Liver (tissue), 9 donors: Measurements from ENCODE around the gene ZNF146. TPM values are rescaled to one million over a fixed set of nuclear protein-coding genes. Genes with fewer than 3 reads are reported as not detected.
A peak's percentile ranks its signal among the peaks of the same experiment; 100 is the strongest.

Experiments used
- DNase-seq: peaks from one replicate; pipeline ENCODE4 v3.0.0-alpha.2; 2017; ENCODE audit warnings: low spot score
- H3K27ac ChIP-seq, 2 donors: one replicate each; pipeline ENCODE4 v1.7.0; 2013; ENCODE audit warnings: inconsistent platforms in 2 of 2, low read length in 2 of 2, control low read depth in 1 of 2, low read depth in 1 of 2, mild to moderate bottlenecking in 1 of 2
- H3K27me3 ChIP-seq, 4 donors: one replicate each; pipeline versions ENCODE4 v1.6.1 to v1.7.0; 2013; ENCODE audit warnings: low read length in 3 of 4, inconsistent platforms in 1 of 4, mild to moderate bottlenecking in 1 of 4, moderate library complexity in 1 of 4; ENCODE audit not compliant: control insufficient read depth in 4 of 4, insufficient read depth in 4 of 4
- H3K36me3 ChIP-seq, 4 donors: one replicate each; pipeline versions ENCODE4 v1.6.1 to v1.7.0; 2013; ENCODE audit warnings: low read length in 3 of 4, mild to moderate bottlenecking in 3 of 4, low read depth in 1 of 4, moderate library complexity in 1 of 4; ENCODE audit not compliant: control insufficient read depth in 4 of 4, insufficient read depth in 3 of 4
- H3K4me1 ChIP-seq, 4 donors: one replicate each; pipeline versions ENCODE4 v1.6.1 to v1.7.0; 2013; ENCODE audit warnings: low read length in 3 of 4, mild to moderate bottlenecking in 3 of 4, moderate library complexity in 1 of 4; ENCODE audit not compliant: control insufficient read depth in 4 of 4, insufficient read depth in 4 of 4
- H3K4me3 ChIP-seq, 3 donors: one replicate each; pipeline versions ENCODE4 v1.6.1 to v1.7.0; 2013; ENCODE audit warnings: low read length in 3 of 3, control low read depth in 1 of 3, low read depth in 1 of 3, mild to moderate bottlenecking in 1 of 3
- H3K9ac ChIP-seq, 2 donors: one replicate each; pipeline ENCODE4 v1.7.0; 2013; ENCODE audit warnings: low read length in 2 of 2, mild to moderate bottlenecking in 2 of 2, moderate library complexity in 2 of 2, control low read depth in 1 of 2, low read depth in 1 of 2
- H3K9me3 ChIP-seq, 4 donors: one replicate each; pipeline versions ENCODE4 v1.6.1 to v1.7.0; 2013; ENCODE audit warnings: low read length in 3 of 4; ENCODE audit not compliant: control insufficient read depth in 4 of 4
- EGR1 ChIP-seq, 2 donors: IDR thresholded peaks; 2 replicates each; pipeline ENCODE4 v1.6.1; 2016 to 2018; ENCODE audit warnings: antibody characterized with exemption in 2 of 2, low read depth in 2 of 2
- FOXA1 ChIP-seq: IDR thresholded peaks from 2 replicates; pipeline ENCODE4 v1.6.1; 2016; ENCODE audit warnings: antibody characterized with exemption
- GABPA ChIP-seq, 2 donors: IDR thresholded peaks in 1 of 2; conservative IDR thresholded peaks in 1 of 2; 2 replicates each; pipeline ENCODE4 v1.6.1; 2016; ENCODE audit warnings: antibody characterized with exemption in 2 of 2, mild to moderate bottlenecking in 1 of 2, moderate library complexity in 1 of 2
- HNF4A ChIP-seq, 2 donors: conservative IDR thresholded peaks; 2 replicates each; pipeline ENCODE4 v1.6.1; 2016; ENCODE audit warnings: antibody characterized with exemption in 2 of 2, mild to moderate bottlenecking in 2 of 2
- HNF4G ChIP-seq: IDR thresholded peaks from 2 replicates; pipeline ENCODE4 v1.6.1; 2016; ENCODE audit warnings: antibody characterized with exemption
- JUND ChIP-seq, 2 donors: IDR thresholded peaks; 2 replicates each; pipeline ENCODE4 v1.6.1; 2016; ENCODE audit warnings: antibody characterized with exemption in 2 of 2
- NR2F2 ChIP-seq: IDR thresholded peaks from 2 replicates; pipeline ENCODE4 v1.6.1; 2016; ENCODE audit warnings: antibody characterized with exemption
- RXRA ChIP-seq, 2 donors: IDR thresholded peaks; 2 replicates each; pipeline ENCODE4 v1.6.1; 2017 to 2018; ENCODE audit warnings: antibody characterized with exemption in 2 of 2, mild to moderate bottlenecking in 1 of 2
- SP1 ChIP-seq: IDR thresholded peaks from 2 replicates; pipeline ENCODE4 v1.6.1; 2018; ENCODE audit warnings: antibody characterized with exemption, mild to moderate bottlenecking
- TAF1 ChIP-seq: conservative IDR thresholded peaks from 2 replicates; pipeline ENCODE4 v1.6.1; 2016; ENCODE audit warnings: antibody characterized with exemption, mild to moderate bottlenecking
- YY1 ChIP-seq: IDR thresholded peaks from 2 replicates; pipeline ENCODE4 v1.6.1; 2016; ENCODE audit warnings: antibody characterized with exemption, mild to moderate bottlenecking
- WGBS: extraction: QIAGEN DNeasy Blood & Tissue Kit; methylation state at CpG from one replicate; pipeline ENCODE4 v1.1.7; 2013; 5-methylcytosine and 5-hydroxymethylcytosine counted together
- polyA plus RNA-seq, 2 donors: library from polyadenylated mRNA; stranded (reverse) in 1 of 2; unstranded in 1 of 2; fragments of 200-250 nt in 1 of 2; fragments of >200 nt in 1 of 2; fragmentation: Nextera tagmentation in 1 of 2; extraction: Ambion mirVana in 1 of 2; gene quantifications; one replicate each; pipeline versions ENCODE4 v1.2.1 to v1.2.3, GENCODE V29; 2013 to 2015
- total RNA-seq, 2 donors: library from RNA; depleted of rRNA; stranded (reverse); fragments of >200 nt; gene quantifications; one replicate each; pipeline ENCODE4 v1.2.3, GENCODE V29; 2014
- TF ChIP-seq, protein P1 (sequence below): IDR thresholded peaks from 2 replicates; pipeline ENCODE4 v1.6.1; 2016; ENCODE audit warnings: antibody characterized with exemption, mild to moderate bottlenecking
- TF ChIP-seq, protein P2 (sequence below): IDR thresholded peaks from 2 replicates; pipeline ENCODE4 v1.6.1; 2016; ENCODE audit warnings: antibody characterized with exemption
- TF ChIP-seq, protein P3 (sequence below): IDR thresholded peaks from 2 replicates; pipeline ENCODE4 v1.6.1; 2016; ENCODE audit warnings: antibody characterized with exemption
- TF ChIP-seq, protein P4 (sequence below): IDR thresholded peaks from 2 replicates; pipeline ENCODE4 v1.6.1; 2016; ENCODE audit warnings: antibody characterized with exemption
- donor health status: healthy.
- donor health status: healthy.
- donor health status: healthy.
- donor health status: healthy.
- donor health status: healthy.

Gene ZNF146
- total and polyA plus RNA-seq, 4 donors: 16.6 to 48.6 (median 24.1) TPM

DNA sequence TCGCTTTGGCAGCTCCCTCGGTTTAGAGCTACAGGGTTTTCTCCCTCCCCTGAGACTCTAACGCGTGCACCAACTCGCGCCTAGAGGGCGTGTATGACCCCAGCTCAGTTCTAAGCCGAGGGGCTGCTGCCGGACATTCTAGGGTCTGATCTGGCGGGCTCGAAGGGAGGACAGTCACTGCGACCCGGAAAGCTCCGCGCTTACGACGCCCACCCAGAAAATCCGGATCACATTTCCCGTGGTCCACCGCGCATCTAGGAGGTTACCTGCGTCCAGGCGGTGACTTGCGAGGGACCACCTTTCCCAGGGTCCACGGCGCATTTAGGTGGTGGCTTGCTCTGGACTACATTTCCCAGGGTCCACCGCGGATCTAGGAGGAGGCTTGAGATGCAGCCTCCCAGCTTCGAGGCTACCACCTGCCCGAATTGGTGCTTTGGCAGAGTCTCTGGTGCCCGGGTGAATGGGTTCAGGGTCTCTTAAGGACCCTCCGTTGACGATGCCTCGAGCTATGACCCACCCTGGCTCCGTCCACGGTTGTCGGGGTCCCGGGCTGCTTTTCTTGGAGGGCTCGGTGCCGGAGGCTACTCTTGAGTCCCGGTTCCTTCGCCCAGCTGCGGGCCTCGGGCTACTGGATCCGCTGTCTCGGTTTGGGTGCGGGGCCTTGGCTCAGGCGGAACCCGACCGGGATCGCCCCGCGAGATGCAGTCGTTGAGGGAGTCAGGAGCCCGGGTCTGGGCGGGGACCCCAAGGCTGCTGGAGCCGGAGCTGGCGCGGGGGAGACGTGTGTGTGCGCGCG is 30.5 kb downstream of the ZNF146 start:
- Histone ChIP-seq H3K9me3 (peaks cover 10 to 38% (median 22%) of the 10 kb centered on the region in 4 donors), H3K4me3 (peak overlapping the region; percentile 27 to 37 (median 36)), H3K9ac (no peak overlapping the region), H3K27ac (no peak overlapping the region), H3K36me3 (no peaks in the 10 kb centered on the region), H3K27me3 (no peaks in the 10 kb centered on the region), H3K4me1 (peaks cover 0 to 2% (median 0%) of the 10 kb centered on the region in 4 donors)
- no peak for TF ChIP-seq HNF4A (conservative IDR thresholded peaks at IDR 0.05)
- TF ChIP-seq TAF1: no peak
- TF ChIP-seq, protein P1, sequence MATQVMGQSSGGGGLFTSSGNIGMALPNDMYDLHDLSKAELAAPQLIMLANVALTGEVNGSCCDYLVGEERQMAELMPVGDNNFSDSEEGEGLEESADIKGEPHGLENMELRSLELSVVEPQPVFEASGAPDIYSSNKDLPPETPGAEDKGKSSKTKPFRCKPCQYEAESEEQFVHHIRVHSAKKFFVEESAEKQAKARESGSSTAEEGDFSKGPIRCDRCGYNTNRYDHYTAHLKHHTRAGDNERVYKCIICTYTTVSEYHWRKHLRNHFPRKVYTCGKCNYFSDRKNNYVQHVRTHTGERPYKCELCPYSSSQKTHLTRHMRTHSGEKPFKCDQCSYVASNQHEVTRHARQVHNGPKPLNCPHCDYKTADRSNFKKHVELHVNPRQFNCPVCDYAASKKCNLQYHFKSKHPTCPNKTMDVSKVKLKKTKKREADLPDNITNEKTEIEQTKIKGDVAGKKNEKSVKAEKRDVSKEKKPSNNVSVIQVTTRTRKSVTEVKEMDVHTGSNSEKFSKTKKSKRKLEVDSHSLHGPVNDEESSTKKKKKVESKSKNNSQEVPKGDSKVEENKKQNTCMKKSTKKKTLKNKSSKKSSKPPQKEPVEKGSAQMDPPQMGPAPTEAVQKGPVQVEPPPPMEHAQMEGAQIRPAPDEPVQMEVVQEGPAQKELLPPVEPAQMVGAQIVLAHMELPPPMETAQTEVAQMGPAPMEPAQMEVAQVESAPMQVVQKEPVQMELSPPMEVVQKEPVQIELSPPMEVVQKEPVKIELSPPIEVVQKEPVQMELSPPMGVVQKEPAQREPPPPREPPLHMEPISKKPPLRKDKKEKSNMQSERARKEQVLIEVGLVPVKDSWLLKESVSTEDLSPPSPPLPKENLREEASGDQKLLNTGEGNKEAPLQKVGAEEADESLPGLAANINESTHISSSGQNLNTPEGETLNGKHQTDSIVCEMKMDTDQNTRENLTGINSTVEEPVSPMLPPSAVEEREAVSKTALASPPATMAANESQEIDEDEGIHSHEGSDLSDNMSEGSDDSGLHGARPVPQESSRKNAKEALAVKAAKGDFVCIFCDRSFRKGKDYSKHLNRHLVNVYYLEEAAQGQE: no peak
- no peak for TF ChIP-seq YY1
- TF ChIP-seq EGR1 (IDR thresholded peaks at IDR 0.05; ENCODE audit: low read depth in 2 of 2): no peak
- no peak for TF ChIP-seq RXRA (IDR thresholded peaks at IDR 0.05)
- no peak for TF ChIP-seq HNF4G
- TF ChIP-seq, protein P2, sequence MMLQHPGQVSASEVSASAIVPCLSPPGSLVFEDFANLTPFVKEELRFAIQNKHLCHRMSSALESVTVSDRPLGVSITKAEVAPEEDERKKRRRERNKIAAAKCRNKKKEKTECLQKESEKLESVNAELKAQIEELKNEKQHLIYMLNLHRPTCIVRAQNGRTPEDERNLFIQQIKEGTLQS: no peak
- TF ChIP-seq NR2F2: no peak
- no peak for TF ChIP-seq SP1
- TF ChIP-seq, protein P3, sequence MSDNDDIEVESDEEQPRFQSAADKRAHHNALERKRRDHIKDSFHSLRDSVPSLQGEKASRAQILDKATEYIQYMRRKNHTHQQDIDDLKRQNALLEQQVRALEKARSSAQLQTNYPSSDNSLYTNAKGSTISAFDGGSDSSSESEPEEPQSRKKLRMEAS: no peak
- TF ChIP-seq FOXA1: no peak
- no peak for TF ChIP-seq GABPA (IDR thresholded peaks at IDR 0.05 in 1 of 2, conservative IDR thresholded peaks at IDR 0.05 in 1 of 2)
- DNase-seq: no peak
- WGBS: 9% methylated on average over 63 of the region's 63 CpGs

DNA sequence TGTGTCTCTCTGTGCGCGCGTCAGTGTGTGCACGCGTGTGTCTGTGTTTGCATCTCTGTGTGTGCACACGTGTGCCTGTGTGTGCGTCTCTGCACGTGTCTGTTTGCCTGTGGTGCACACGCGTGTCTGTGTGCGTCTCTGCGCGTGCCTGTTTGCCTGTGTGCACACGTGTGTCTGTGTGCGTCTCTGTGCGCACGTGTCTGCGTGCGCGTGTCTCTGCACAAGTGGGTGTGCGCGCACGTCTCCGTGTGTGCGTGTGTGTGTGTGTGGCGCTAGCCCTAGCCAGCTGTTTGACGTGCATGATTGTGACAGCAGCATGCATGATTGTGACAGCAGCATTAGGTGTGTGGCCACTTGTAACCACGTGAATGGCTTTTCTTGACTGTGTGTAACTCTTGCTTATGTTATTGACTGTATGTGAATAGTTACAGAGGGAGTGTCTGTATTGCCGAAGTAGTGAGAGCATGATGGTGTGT is 31.1 kb downstream of the ZNF146 start:
- Histone ChIP-seq H3K36me3 (no peaks in the 10 kb centered on the region), H3K27me3 (no peaks in the 10 kb centered on the region), H3K9ac (no peak overlapping the region), H3K9me3 (peaks cover 10 to 36% (median 23%) of the 10 kb centered on the region in 4 donors), H3K27ac (no peak overlapping the region), H3K4me1 (peaks cover 0 to 2% (median 0%) of the 10 kb centered on the region in 4 donors), H3K4me3 (peak overlapping the region in 2 of 3 donors; percentile 27 to 49)
- TF ChIP-seq, protein P4, sequence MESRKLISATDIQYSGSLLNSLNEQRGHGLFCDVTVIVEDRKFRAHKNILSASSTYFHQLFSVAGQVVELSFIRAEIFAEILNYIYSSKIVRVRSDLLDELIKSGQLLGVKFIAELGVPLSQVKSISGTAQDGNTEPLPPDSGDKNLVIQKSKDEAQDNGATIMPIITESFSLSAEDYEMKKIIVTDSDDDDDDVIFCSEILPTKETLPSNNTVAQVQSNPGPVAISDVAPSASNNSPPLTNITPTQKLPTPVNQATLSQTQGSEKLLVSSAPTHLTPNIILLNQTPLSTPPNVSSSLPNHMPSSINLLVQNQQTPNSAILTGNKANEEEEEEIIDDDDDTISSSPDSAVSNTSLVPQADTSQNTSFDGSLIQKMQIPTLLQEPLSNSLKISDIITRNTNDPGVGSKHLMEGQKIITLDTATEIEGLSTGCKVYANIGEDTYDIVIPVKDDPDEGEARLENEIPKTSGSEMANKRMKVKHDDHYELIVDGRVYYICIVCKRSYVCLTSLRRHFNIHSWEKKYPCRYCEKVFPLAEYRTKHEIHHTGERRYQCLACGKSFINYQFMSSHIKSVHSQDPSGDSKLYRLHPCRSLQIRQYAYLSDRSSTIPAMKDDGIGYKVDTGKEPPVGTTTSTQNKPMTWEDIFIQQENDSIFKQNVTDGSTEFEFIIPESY: no peak
- no peak for TF ChIP-seq NR2F2
- no peak for TF ChIP-seq JUND (IDR thresholded peaks at IDR 0.05)
- WGBS: 39% methylated on average over 29 of the region's 29 CpGs
- no peak for DNase-seq
